Activated CD8-positive, alpha-beta memory T cell treated with anti-CD3 and anti-CD28 coated beads for 1 hour (primary cell): ENCODE results near the gene IDUA.
"Not testable (repeated sequence)": the region's sequence is repeated elsewhere in the genome, so short reads cannot be mapped to it uniquely, and the experiment has no call there.

Experiments used
- DNase-seq, 2 donors: peaks; one replicate each; pipeline ENCODE4 v3.0.0-alpha.2; 2020; ENCODE audit warnings: low read depth in 1 of 2; ENCODE audit errors: extremely low read depth in 1 of 2

Gene IDUA

DNA sequence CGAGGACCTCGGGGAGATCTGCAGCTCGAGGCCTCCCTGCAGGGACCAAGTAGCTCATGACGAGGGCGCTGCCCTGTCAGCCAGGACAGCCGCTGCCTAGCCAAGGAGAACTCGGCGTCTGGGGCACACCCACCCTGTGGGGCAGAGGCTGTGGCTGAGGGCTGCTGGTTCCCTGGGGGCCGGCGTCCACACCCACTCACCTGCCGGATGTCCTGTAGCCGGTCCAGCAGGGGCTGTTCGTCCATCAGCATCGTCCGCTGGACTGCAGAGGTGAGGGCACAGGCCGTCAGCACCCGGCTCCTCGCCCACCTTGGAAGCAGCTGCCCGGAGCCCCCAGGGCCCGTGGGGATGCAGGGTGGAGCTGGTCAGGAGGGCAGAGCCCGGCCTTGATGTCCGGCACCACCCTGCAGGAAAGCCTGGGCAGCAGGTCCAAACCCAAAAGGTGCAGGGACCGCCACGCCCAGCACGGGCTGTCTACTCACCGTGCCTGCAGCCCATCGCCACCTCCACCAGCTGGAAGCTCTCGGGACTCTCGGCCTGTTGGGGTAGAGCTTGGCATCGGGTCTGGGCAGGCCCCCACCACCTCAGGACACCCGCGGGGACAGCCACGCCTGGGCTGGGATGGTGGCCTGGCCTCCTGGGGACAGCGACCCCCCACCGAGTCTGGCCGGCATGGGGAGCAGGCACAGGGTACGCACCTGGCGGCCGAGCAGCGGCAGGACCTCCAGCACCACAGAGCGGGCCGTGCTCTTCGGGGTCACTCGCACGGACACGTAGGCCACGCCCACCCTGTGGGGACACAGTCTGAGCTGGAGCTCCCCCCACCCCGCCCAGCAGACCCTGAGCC is 20.4 kb upstream of the IDUA start:
- DNase-seq = no peak

DNA sequence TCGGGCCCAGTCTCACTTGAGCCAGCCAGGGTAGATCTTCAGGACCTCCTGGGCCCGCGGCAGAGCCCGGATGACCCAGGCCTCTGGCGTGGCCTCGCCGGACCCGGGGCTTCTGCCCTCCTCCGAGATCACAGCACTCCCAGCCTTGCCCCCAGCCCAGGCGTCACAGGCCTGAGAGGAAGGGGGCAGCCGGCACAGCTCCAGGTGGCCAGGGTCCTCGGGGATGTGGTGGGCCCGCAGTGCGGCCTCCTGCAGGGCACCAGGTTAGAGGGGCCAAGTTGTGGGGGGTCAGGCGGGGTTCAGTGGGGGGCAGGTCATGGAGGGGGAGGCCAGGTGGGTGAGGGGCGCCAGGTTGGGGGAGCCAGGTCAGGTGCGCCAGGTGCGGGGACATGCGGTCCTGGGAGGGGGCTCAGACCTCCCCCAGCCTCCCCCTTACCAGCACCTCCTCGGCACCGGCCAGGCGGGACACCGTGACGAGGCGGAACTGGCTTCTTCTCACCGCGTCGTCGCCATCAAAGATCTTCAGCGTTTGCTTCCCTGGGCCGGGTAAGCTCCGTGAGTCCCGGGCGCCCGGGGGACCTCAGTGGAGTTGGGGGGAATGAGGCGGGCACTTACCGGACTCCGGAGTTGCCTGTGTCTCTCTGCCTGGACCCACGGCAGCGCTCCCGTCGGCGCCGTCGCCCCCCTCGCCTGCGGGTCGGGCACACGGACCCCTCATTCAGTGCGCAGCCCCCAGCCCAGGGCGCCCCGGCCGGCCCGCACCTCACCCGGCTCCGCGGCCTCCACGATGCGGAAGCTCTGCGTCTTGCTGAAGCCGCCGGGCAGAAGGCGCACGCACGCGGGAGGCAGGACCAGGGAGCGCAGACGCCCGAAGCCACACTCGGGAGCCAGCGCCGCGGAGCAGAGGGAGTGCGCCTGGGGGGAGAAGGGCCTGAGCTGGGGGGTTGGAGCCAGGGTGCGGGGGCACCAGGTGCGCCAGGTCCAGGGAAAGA is 19.4 kb upstream of the IDUA start:
- DNase-seq = no peak

DNA sequence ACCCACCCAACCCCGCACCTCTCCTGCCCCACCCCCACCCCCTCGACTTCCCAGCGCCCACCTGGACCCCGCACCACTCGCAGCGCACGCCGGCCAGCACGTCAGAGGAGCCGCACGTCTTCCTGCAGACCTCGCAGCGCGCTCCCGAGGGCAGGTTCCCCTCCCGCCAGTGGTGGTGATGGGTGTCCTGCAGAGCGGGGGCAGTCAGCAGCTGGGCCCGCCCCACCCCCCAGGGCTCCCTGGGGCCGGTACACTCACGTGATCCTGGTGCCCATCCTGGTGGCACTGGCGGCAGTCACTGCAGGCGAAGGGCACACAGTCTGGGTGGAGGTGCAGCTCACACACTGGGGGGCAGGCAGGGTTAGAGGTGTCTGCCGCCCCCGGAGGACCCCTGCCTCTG is 18.6 kb upstream of the IDUA start:
- no peak for DNase-seq

DNA sequence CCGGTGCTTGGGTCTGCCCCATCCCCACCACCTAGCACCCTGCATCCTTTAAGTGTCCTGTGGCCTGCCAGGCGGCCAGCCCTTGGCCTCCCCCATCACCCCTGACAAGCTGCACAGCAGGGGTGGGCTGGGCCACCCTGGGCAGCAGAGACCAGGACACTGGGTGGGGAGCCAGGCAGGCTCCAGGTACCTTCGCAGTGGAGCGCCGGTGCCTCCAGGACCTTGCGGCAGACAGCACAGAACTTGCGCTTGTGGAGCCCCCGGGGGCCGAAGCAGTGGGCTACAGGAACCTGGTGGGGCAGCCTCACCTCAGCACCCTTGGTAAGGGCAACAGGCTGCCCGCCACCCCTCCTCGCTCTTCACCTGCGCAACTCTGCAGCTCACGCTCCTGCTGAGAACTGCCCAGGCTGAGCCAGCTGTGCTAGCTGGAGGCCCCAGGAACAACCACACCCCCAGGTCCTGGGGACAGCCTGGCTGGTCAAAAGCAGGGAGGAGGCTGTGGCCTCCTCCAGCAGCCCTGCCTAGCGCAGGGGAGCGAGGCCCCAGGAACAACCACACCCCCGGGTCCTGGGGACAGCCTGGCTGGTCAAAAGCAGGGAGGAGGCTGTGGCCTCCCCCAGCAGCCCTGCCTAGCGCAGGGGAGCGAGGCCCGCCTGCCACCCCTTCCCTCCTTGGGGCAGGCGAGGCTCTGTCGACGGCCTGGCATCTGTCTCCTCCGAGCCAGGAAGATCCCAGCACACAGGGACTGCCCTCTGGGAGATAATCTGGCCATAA is 18.0 kb upstream of the IDUA start:
- DNase-seq = no peak

DNA sequence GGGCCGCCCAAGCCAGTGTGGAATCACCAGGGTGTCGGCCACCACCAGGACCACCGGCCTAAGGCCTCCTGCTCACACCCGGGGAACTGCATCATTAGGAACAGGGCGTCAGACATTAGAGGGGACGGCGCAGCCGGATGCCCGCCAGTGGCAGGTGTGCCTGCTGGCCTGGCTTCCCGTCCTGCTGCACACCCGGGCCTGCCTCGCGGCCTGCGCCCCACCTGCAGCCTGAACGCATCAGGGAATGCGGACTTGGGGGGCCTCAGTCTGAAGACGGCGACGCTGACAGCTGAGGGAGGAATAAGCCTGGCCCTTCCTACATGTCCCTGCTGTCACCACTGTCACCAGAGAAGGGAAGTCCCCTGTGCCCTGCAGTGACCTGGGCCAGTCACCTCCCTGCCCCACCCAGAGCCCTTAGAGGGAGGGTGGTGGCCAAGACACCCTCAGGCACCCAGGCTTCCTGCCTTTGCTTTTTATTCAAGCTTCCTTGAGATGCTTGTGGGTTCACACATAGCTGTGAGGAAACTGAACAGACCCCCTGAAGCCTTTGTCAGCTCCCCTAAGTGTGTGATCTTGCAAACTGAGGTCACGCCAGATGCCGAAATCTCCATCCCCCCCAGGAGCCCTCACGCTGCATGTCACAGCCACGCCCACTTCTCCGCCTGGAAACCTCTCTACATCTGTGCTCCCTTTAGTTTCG is 16.6 kb upstream of the IDUA start:
- DNase-seq = peak in 1 of 2 donors; percentile 48

DNA sequence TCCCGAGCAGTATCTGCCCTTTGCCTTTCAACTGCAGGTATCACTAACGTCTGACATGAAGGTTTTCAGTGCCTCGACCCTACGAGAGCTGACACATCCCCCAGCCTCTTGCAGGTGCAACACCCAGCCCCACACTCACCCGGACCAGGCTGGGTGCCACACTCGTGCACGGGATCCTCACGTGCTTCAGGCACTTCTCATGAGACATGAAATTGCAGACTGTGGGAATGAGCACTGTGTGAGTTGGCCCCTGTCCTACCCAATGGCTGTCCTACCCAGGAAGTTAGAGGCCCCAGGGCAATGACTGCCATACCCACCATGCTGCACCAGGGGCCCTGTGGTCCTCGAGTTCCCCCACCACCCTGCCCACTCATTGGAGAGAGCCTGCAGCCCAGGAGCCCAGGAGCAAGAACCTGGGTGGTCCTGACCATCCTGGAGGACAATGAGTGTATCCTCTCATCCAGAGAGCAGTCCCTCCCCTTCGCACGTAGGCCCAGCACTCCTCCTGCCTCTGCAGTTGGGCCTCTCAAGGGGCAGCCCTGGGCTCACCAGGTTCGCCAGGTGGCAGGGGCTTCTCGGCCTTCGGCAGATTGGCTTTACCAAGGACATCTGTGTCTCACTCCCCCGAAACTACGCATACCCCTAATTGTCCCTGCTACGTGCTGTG is 15.9 kb upstream of the IDUA start:
- DNase-seq = no peak

DNA sequence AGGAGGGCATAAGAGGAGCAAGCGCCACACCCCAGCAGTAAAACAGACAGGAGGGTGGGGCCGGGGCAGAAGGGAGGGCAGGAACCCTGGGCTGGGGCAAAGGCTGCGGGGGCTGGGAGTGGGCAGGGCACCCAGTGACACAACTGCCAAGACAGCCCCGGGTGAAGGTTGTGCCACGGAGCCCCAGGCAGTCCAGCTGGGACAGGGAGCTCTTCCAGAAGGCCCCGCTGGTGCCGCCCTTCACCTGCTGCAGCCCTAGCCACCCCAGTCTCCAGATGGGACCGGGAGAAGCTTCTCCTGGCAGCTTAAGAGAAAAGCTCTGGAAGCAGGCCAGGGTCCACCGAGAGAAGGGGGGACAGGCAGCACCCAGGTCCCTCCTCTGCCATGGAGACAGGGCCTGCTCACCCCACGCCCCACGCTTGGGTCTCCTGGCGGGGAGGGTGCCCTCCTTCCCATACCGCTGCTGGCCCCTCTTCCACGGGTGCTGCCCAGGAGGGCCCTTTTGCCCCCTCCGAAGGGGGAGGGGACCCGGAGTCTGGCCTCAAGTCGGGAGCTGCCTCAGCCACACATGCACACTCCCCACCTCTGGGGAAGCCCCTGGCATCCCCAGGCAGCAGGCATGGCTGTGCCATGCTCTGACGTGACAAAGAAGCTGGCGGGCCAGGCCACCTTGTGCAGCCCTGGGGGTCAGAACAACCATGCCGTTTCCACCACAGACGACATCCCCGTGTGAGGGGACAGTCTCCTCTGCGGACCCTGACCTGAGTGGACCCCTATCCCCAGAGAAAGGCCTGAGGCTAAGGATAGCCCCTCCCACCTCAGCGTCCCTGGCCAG is 15.0 kb upstream of the IDUA start:
- DNase-seq = no peak

DNA sequence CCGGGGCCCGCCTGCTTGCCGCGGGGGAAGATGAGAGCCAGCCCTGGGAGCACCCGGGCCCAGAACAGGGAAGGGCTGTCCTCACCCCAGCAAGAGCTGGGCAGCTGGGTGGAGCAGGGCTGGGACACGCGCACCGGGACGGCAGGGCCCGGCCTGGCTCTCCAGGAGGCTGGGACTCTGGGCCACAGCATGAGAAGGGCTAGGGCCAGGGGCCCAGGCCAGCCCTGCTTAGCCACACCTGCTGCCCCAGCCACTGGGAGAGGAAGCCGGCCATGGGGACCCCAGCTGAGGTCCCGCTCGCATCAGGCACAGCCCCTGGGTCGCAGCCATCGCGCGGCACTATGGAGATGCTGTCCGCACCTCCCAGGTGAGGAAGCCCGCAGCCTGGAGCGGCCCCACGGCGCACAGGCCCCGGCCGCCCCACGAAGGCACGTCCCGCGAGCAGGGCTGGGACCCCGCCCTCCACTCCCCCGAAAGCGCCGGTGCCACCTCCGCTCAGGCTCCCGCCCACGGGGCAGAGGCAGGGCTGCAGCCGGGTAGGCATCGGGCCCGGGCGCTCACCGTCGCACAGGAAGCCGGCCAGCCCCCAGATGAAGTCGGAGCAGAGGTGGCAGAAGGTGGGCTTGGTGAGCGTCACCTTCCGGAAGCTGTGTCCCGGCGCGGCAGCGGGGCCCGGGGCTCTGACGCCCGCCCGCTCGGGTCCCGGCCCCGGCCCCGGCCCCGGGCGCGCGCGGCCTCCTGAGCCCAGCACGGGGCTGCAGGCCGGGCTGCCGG is 14.0 kb upstream of the IDUA start:
- DNase-seq = peak; percentile 25 to 49

DNA sequence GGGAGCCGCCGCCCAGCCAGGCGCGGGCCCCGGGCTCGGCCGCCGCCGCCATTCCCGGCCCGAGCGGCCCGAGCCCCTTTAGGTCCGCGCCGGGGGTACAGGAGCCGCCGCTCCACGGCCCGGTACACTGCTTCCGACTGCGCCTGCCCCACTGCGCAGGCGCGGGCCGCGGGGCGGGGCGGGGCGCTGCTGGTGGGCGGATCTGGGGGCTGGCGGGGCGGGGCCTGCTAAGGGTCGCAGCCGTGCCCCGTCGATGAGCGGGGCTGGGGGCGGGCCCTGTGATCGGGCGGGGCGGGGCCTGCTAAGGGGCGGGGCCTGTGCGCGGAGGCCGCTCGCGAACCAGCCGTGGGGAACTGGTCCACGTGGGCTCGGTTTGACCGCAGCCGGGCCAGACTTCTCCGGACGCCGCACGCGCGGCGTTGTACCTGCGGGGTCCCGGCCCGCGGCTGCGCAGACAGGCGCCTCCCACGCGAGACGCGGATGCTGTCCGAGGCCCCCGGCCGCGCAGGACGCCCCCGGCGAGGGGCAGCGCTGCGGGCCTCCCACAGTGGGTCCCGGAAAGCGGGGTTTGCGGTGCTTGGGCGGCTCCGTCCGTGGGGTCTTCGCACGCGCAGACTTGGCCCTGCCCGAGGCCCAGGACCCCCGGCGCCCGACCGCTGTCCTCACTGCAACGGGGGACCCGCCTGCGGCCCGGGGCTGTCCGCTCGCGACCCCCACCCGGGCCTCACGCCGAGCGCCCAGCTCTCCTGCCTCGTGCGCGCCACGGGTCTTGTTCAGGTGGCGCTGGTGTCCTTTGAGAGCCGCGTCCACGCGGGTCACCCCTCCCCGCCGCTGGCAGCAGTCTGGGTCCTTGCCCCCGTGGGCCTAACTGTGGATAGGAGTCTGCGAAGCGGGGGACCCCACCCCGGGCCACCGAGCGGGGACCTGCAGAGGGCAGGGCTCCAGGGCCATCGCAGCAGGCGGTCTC is 13.1 kb upstream of the IDUA start, which contains the start of gene DGKQ:
Gene DGKQ (minus strand): TSS at position 139 of the 967 bp plus-strand sequence. CDS start 87 bp downstream, at position 52.
- peak; percentile 59 to 88 for DNase-seq

DNA sequence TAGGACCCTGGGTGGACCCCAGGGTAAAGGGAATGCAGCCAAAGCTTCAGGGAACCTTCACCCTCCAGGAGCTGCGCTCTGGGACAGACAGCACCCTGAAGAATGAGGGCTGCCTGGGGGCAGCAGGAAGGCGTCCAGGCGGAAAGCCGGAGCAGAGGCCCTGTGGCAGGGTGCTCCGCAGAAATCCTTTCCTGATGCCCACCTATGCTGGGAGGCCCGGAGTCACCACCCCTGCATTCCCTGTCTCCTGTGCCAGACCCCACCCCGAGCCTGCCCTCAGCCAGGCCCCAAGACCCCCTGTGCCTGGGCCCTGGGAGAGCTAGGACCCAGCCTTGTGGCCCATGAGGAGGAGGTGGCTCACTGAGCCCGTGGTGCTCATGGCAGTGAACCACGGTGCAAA is 12.2 kb upstream of the IDUA start:
- DNase-seq = no peak

DNA sequence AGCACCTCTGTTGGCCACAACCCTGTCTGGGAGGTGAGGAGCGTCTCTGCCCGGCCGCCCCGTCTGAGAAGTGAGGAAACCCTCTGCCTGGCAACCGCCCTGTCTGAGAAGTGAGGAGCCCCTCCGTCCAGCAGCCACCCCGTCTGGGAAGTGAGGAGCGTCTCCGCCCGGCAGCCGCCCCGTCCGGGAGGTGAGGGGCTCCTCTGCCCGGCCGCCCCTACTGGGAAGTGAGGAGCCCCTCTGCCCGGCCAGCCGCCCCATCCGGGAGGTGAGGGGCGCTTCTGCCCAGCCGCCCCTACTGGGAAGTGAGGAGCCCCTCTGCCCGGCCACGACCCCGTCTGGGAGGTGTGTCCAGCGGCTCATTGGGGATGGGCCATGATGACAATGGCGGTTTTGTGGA is 10.8 kb upstream of the IDUA start:
- DNase-seq = not testable (repeated sequence)

DNA sequence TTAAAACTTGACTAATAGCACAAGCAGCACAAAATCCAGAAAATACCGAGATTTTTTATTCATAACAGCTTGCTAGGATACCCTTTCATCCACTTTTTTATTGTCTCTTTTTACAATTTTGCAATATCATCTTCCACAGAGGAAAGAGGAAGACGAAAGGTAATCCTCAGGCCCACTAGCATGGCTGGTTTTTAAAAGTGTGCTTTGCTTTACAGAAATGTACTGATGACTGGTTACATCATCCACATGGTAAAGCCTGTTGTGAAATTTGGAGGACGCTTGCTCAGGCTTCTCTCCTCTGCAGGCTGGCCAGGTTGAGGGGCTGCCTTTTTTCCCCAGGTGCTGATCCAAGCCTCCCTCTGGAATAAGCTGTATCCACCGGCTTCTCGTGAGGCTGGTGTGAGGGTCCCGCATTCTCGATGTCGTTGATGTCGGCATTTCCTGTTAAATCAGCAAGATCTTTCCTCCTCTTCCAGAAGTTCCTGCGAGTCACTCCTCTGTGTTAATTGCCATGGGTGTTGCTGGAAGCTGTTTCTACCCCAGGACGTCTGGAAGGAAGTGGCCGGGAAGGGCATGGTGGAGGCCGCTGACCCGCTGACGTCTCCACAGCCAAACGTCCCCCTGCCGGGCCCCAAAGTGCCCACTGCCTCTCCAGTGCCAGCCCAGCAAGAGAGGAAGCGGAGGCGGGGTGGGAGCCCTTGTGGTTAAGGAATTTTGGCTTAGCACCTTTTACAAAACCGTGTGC is 7.7 kb upstream of the IDUA start:
- DNase-seq = no peak

DNA sequence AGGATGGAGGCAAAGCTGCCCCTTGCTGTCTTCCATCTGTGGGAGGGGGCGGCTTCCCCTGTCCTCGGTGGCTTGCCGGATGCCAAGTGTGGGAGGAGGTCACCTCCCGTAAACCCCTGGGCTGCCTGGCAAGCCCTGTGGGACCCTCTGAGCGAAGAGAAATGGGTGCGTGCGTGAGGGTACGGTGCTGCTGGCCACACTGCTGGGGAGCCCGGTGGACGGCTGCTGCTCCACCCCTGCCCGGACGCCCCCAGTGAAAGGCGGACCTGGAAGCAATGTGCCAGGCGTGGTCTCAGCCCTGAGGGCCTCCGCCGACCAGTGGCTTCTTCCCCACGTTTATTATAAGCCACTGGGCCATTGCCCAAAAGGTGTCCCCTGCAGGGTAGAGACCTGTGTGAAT is 4.6 kb upstream of the IDUA start:
- no peak for DNase-seq

DNA sequence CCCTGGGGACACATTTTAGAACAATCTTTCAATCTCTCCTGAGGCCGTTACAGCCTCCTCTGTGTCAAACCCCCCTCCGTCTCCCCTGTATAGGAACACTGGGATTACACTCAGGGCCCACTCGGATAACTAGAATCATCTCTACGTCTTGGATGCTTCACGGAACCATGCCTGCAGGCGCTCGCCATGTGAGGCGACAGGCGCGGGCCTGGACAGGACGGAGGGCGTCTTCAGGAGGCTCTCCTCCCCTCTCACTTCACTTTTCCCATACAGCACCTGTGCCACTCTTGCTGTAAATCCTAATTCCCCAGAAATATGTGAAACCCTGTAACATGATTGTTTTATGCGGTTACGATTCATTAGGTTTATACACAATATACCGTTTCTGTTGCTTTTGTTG is 4.0 kb upstream of the IDUA start:
- DNase-seq = no peak

DNA sequence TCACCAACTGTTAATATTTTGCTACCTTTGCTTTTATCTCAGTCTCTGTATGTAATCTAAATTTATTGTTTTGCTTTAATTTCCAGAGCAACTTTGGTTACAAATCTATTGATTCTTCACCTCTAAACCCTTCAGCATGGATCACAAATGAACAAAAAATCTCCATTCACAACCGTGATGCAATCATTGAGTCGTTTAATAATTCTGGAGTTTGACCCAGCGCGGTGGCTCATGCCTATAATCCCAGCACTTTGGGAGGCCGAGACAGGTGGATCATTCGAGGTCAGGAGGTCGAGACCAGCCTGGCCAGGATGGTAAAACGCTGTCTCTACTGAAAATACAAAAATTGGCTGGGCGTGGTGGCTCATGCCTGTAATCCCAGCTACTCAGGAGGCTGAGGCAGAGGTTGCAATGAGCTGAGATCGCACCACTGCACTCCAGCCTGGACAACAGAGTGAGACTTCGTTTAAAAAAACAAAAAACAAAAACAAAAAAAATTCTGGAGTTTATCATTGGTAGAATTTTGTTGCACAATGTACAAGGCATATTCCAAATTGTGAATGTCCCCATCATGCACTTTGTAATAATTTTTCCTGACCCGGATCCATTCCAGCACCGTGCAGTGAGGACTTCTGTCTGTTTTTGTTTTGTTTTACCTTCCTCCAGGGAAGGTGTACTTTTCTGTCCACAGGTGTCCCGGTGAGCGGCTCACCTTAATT is 2.3 kb upstream of the IDUA start:
- no peak for DNase-seq
